ENCODE results near the gene CRABP2. TPM values are rescaled to one million over a fixed set of nuclear protein-coding genes. Genes with fewer than 3 reads are reported as not detected.
A peak's percentile ranks its signal among the peaks of the same experiment; 100 is the strongest.

Gene CRABP2
- total RNA-seq, 2 donors from 2014 or later = 0.67 to 2.5 TPM

DNA sequence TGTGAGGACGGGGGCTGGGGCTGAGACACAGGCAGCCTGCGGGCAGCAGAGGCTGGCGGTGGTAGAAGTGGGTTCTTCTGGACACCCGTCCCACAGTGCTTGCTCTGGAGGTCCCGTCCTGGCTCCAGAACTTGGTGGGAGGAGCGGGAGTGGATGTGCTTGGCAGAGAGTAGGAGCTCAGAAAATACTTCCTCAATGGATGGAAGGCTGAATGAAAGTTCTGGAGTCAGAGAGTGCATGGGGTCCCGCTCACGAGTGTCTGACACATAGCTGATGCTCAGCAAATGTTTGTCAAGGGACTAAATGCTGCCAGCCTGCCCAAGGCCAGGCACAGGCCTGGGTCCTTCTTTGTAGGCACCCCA is 14.7 kb downstream of the CRABP2 start:
- no peak for DNase-seq (ENCODE audit: low spot score)
- Histone ChIP-seq H3K9me3 (no peaks in the 10 kb centered on the region), H3K4me1 (peaks cover 0 to 24% of the 10 kb centered on the region in 2 donors), H3K4me3 (no peak overlapping the region), H3K27me3 (peaks cover 0 to 5% of the 10 kb centered on the region in 2 donors), H3K27ac (no peak overlapping the region), H3K36me3 (no peaks in the 10 kb centered on the region)
- TF ChIP-seq, protein P1, sequence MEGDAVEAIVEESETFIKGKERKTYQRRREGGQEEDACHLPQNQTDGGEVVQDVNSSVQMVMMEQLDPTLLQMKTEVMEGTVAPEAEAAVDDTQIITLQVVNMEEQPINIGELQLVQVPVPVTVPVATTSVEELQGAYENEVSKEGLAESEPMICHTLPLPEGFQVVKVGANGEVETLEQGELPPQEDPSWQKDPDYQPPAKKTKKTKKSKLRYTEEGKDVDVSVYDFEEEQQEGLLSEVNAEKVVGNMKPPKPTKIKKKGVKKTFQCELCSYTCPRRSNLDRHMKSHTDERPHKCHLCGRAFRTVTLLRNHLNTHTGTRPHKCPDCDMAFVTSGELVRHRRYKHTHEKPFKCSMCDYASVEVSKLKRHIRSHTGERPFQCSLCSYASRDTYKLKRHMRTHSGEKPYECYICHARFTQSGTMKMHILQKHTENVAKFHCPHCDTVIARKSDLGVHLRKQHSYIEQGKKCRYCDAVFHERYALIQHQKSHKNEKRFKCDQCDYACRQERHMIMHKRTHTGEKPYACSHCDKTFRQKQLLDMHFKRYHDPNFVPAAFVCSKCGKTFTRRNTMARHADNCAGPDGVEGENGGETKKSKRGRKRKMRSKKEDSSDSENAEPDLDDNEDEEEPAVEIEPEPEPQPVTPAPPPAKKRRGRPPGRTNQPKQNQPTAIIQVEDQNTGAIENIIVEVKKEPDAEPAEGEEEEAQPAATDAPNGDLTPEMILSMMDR (IDR thresholded peaks at IDR 0.05) = no peak

DNA sequence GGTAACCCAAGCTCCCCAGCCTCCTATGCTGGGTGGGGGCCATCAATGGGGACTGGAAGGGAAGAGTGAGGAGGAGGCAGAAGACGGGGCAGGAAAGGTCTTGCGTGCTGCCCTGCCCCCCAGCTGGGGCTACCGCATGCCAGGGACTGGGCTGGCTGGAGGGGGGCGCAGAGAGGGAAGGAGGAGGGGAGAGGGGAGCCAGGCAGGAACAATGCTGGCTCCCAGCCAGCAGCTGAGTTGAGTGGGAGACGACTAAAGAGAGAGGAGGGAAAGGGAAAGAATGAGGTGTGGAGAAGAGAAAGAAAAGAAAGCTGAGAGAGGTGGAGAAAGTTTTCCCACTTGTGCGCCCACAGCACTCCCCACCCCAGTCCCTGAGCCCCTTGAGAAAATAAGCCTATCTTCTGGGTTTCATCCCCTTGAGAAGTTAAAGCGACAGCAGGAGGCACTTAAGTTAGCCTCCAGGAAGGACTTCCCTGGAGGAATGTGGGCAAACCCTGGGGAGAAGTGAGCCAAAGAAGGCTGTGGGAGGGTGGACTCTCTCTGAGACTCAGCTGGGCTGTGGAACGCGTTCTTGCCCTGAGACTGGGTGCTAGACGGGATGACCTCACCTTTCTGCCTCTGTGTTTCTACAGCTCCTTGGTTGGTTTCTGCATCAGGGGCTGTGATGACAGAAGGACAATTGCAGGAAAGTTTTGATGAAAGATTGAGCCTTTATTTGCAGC is 15.3 kb downstream of the CRABP2 start:
- H3K4me1 ChIP-seq = peaks cover 0 to 24% of the 10 kb centered on the region in 2 donors
- TF ChIP-seq, protein P1 (IDR thresholded peaks at IDR 0.05) = no peak
- peak overlapping the region in 1 of 2 donors; percentile 7 for H3K4me3 ChIP-seq
- H3K36me3 ChIP-seq = no peaks in the 10 kb centered on the region
- no peaks in the 10 kb centered on the region for H3K9me3 ChIP-seq
- no peak overlapping the region for H3K27ac ChIP-seq
- DNase-seq (ENCODE audit: low spot score) = no peak
- H3K27me3 ChIP-seq = peaks cover 0 to 5% of the 10 kb centered on the region in 2 donors

DNA sequence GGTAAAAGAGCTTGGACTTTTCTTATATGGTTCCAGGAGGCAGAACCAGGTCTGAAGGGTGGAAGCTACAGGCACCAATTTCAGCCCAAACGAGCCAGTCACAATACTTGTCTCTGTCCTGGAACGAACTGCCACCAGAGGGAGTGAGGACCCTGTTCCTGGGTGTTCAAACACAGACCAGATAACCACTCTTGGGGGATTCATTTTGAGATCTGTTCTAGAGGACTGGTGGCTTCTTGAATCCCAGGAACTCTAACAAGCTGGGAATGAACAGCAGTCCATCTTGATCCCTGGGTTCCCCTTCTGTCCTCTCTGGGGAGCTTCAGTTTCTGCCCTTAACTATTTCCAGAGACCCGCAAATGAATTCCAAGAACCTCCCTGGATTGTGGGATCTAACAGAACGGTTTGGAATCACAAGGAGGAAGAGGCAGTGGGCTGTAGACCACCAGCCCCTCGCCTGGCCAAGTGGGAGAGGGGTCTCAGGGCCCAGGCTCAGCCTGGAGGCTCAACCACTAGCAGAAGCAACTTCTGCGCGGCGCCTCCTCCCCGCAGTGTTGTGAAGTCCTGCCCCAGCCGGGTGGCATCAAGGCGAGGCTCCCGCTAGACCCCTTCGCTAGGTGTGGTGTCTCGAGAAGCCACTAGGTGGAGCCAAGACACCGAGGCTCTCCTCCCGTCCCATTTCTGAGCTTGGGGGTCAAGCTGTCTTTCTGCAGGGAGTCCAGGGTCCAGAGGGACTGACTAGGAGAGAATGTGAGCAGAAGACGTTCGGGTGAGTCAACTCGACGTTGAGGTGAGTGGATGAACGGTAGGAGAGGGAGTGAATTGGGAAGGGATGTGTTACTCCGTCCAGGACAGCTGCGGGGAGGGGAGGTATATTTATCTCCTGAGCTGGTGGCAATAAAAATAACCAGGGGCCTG is 16.1 kb downstream of the CRABP2 start:
- Histone ChIP-seq H3K36me3 (no peaks in the 10 kb centered on the region), H3K9me3 (no peaks in the 10 kb centered on the region), H3K27ac (no peak overlapping the region), H3K4me3 (peak overlapping the region in 1 of 2 donors; percentile 7), H3K27me3 (peaks cover 0 to 5% of the 10 kb centered on the region in 2 donors), H3K4me1 (peaks cover 0 to 24% of the 10 kb centered on the region in 2 donors)
- DNase-seq (ENCODE audit: low spot score) = peak; percentile 84
- TF ChIP-seq, protein P1 (IDR thresholded peaks at IDR 0.05) = peak; percentile 80 to 93

DNA sequence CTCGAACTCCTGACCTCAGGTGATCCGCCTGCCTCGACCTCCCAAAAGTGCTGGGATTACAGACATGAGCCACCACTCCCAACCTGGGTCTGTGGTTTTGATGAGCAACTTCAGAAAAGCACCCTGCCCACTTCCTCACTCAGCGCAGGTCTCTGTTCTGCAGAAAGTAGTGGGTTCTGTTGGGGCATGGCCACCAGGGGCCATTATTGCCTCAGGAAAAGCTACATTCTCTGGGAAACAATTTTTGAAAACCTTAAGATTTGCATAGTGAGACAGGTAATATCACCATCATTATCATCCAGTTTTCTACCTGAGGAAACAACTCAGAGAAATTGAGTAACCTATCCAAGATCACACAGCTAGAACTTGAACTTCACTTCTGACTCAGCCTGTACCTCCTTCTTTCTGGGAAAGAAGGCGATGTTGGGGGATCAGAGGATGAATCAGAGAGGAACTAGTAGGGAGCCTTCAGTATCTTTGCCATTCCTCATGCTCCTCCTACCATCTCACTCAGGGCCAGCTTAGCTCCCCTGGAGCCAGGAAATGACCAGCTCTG is 21.1 kb downstream of the CRABP2 start:
- TF ChIP-seq, protein P1 (IDR thresholded peaks at IDR 0.05) = no peak
- Histone ChIP-seq H3K27me3 (no peaks in the 10 kb centered on the region), H3K9me3 (no peaks in the 10 kb centered on the region), H3K36me3 (no peaks in the 10 kb centered on the region), H3K4me1 (peaks cover 0 to 5% of the 10 kb centered on the region in 2 donors), H3K4me3 (no peak overlapping the region), H3K27ac (no peak overlapping the region)
- DNase-seq (ENCODE audit: low spot score) = no peak

DNA sequence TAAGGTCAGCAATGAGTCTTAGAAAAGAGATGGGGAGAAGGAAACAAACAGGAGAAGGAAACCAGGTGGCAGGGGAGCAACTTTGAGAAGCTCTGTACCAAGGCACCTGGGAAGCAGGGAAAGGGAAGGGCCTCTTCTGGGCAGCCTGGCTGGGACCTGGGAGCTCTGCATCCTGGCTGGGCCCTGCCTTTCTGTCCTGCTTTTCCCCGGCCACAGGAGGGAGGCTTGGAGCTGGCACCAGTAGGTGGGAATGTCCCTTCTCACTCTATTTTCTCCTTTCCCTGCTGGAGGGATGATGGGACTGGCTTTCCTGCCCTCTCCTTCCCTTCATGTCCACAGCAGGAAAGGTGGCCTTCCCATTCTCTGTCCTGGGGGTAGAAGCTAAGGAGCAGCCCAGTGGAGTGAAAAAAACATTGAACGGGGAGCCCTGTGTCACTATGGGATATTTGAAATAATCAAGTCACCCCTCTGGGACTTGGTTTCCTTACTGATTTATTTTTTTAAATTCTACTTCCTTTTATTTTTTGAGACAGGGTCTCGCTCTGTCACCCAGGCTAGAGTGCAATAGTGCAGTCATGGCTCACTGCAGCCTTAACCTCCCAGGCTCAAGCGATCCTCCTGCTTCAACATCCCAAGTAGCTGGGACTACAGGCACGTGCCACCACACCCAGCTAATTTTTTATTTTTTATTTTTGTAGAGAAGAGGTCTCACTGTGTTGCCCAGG is 23.1 kb downstream of the CRABP2 start:
- H3K4me1 ChIP-seq = peaks cover 0 to 7% of the 10 kb centered on the region in 2 donors
- TF ChIP-seq, protein P1 (IDR thresholded peaks at IDR 0.05) = no peak
- H3K36me3 ChIP-seq = no peaks in the 10 kb centered on the region
- no peaks in the 10 kb centered on the region for H3K9me3 ChIP-seq
- H3K27me3 ChIP-seq = no peaks in the 10 kb centered on the region
- no peak overlapping the region for H3K4me3 ChIP-seq
- no peak for DNase-seq (ENCODE audit: low spot score)
- H3K27ac ChIP-seq = no peak overlapping the region

All from right atrium auricular region (tissue), 2 donors.